ENCODE measurements around the gene LRRC59.

Gene LRRC59

DNA sequence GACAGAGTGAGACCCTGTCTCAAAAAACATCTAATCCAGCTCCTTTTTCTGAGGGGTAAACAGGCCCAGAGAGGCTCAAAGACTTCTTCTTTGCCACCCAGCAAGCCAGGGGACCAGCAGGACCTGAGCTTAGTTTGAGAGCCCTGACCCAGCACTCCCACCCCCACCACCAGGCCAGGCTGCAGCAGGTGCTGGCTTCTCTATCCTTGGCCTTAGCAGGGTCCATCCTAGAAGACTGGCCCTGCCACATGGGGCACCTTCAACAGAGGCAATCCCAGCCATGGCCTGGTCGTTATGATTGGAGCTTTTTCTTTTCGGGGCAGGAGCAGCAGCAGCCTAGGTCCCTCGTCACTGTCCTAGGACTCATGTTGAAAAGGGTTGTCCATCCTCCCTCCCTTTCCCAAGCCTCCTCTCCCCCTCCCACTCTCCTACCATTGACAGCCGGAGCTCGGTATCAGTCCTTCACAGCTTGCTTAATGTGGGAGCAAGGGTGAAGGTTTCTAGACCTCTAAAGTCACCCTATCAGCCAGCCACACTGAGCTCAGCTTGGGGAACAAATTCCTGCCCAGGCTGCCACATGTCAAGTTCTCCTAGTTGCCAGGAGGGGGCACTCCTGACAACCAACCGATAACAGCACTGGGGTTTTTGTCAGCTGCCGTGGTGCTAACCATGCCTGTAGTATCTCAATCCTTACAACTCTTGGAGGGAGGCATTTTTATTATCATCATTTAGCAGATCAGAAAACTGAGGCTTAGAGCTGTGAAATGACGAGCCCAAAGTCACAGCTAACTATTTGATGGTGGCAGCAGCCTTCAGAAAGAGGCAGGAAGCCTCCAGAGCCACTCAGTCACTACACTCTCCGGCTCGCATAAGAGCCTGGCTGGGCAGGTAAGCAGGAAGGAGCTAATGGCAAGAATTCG, 35.5 kb downstream of the LRRC59 start:
- peak; percentile 83 for DNase-seq (ENCODE audit: low spot score)

DNA sequence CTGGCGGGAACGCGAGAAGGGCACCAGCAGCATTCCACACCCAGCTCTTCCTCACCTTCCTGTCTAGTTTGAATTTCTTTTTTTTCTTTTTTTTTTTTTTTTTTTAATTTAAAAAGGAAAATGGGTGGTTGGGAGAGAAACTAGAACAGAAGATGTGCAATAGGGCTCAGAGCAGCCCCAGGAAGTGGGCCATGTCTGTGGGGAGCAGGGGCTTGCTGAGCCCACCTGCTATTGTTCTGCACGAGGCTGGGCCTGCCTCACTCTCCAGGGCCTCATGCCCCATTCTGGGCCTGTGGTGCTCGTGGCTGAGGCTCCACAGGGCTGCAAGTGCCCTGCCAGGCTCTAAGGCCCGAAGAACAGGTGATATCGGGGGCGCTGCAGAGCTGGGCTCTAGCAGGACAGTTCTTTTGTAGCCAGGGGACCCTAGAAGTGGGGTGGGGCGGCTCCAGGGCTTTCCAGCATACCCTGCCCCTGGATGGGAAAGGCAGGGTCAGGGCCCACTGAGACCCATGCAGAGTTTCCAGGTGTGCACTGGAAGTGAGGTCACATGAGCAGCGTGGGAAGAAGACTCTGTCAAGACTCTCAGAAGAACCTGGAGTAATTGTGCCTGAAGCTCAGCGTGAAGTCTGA, 36.7 kb downstream of the LRRC59 start:
- no peak for DNase-seq (ENCODE audit: low spot score)

DNA sequence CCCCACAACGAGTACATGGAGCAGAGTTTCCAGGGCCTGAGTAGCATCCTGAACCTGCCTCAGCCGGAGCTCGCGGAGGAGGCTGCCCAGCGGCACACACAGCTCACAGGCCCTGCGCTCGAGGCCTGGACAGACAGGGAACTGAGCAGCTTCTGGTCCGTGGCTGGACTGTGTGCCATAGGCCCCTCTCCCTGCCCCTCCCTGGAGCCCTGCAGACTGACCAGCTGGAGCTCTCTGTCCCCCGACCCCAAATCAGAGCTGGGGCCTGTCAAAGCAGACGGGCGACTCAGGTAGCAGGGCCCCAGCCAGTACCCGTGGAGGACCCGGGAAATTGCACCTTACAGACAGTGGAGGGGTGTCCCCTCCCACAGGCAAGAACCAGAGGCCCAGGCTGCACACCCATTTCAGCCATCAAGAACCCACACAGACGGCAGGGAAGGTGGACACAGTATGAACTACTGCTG, 37.3 kb downstream of the LRRC59 start:
- DNase-seq (ENCODE audit: low spot score) = no peak

DNA sequence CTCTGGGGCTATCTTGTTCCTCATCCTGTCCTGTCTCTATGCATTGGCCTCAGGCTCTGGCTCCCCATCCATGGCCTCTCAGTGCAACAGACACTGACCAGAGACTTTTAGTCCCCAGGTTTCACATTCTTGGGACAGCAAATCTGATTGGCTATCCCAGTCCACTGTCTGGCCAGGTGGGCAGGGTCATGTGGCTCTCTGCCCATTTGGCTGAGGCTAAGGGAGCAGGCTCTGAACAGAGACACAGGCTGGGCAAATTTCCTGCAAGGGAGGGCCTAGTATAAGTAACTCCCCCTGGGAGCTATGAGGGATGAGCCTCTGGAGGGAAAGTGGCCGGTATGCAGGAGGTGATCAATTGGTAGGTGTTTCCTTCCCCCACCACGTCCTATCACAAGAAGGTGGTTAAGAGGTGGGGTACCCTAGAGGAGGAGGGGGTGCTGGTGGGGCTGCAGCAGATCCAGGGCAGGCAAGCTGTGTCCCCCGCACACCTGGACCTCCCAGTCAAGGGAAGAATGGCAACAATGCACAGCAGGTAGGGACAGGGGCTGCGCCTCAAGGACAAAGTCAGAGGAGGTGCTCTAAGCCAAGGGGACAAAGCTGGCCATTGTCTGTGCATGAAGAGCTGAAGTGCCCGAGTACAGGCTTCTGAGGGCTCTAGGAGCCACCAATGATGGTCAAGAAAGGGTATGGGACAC, 38.2 kb downstream of the LRRC59 start:
- no peak for DNase-seq (ENCODE audit: low spot score)

DNA sequence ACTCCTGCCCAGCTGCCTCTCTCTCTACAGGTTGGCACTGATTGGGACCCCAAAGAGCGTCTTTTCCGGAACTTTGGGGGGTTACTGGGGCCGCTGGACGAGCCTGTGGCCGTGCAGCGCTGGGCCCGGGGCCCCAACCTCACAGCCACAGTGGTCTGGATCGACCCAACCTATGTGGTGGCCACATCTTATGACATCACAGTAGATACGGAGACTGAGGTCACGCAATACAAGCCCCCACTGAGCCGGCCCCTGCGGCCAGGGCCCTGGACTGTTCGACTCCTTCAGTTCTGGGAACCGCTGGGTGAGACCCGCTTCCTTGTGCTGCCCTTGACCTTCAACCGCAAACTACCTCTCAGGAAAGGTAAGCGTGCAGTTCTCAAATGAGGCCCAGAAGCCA, 39.1 kb downstream of the LRRC59 start:
- no peak for DNase-seq (ENCODE audit: low spot score)

DNA sequence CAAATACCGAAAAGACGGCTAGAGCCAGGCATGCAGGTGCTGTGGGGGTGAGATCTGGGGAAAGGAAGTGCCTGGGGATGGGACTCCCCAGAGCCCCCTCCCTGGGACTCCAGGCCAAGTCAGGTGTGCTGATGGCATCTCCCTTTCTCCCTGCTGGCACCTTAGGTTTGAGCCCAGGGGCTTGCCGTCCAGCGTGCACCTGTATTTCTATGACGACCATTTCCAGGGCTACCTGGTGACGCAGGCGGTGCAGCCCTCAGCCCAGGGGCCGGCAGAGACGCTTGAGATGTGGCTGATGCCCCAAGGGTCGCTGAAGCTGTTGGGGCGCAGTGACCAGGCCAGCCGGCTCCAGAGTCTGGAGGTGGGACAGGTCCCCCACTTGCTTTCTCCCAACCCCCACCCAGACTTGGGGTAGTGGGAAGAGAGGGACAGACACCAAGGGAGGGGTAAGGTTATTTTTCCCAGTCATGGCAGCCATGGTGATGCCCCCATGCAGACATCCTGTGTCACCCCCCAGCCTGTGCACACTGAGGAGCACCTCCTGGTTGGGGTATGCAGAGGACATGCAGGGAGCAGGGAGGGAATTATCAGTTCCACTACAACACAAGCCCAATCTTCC, 40.3 kb downstream of the LRRC59 start:
- DNase-seq (ENCODE audit: low spot score) = no peak

DNA sequence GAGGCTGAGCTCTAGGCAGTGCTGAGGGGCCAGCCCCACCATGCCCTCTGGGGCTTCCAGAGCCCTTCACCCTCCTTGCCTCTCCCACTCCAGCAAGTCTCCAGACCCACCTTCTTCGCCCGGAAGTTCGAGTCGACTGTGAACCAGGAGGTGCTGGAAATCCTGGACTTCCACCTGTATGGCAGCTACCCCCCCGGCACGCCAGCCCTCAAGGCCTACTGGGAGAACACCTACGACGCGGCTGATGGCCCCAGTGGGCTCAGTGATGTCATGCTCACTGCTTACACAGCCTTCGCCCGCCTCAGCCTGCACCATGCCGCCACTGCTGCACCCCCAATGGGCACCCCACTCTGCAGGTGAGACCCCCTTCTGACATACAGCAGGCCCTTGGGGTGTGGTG, 40.9 kb downstream of the LRRC59 start:
- no peak for DNase-seq (ENCODE audit: low spot score)

DNA sequence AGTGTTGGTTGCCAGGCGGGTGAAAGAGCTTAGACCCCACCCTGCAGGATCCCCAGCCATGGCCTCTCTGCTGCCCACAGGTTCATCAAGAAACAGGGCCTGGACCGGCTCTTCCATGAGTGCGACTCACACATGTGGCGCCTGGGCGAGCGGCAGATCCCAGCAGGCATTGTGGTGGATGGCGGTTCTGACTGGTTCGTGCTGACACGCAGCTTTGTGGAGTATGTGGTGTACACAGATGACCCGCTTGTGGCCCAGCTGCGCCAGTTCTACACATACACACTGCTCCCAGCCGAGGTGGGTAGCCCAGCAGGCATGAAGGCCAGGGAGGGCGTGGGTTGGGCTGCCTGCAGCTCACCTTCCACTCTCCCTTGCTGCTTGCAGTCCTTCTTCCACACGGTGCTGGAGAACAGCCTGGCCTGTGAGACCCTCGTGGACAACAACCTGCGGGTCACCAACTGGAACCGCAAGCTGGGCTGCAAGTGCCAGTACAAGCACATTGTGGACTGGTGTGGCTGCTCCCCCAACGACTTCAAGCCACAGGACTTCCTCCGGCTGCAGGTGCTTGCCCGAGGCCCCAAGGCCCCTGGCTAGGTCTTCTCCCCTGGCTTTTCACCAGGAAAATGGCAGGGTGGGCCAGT, 41.5 kb downstream of the LRRC59 start:
- no peak for DNase-seq (ENCODE audit: low spot score)

DNA sequence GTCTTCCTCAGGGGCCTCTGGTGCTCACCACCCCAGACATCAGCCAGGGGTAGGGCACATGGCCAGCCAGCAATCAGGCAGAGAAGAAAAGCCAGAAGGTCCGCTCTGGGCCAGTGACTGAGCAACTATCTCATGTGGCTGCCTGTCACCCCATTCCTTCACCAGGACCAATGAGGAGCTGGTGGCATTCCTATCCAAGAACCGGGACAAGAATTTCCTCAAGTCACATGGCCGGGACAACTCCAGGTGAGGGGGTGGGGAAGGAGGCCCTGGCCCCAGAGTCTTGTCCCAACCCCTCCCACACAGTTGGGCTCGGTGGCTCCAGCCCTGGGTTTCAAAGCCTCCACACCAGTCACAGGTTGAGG, 42.0 kb downstream of the LRRC59 start:
- DNase-seq (ENCODE audit: low spot score) = no peak

DNA sequence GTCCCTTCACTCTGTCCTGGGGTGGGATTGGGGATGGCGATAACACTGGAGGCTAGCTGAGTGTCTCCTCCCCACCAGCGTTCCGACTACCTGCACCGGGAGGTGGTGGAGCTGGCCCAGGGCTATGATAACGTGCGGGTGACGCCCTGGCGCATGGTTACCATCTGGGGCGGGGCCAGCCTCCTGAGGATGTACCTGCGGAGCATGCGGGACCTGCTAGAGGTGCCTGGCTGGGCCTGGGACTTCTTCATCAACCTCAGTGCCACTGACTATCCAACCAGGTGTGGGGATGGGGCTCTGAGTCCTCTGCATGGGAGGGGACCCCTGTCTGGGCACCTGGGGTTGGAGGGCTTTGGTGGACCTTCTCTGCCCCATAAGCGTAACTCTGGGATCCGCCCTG, 42.5 kb downstream of the LRRC59 start:
- DNase-seq (ENCODE audit: low spot score) = no peak

DNA sequence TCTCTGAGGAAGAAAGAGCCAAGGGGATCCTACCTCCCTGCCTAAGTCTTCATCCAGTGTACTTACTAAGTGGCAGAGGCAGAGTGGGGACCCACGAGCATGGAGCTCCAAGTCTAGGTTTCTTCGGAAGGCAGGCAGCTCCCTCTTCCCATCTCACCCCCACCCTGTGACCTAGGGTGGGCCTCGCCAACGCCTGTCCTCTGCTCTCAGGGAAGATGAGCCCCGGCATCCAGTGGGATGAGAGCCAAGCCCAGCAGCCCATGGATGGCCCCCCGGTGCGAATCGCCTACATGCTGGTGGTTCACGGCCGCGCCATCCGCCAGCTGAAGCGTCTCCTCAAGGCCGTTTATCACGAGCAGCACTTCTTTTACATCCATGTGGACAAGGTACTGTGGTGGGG, 43.1 kb downstream of the LRRC59 start:
- no peak for DNase-seq (ENCODE audit: low spot score)

DNA sequence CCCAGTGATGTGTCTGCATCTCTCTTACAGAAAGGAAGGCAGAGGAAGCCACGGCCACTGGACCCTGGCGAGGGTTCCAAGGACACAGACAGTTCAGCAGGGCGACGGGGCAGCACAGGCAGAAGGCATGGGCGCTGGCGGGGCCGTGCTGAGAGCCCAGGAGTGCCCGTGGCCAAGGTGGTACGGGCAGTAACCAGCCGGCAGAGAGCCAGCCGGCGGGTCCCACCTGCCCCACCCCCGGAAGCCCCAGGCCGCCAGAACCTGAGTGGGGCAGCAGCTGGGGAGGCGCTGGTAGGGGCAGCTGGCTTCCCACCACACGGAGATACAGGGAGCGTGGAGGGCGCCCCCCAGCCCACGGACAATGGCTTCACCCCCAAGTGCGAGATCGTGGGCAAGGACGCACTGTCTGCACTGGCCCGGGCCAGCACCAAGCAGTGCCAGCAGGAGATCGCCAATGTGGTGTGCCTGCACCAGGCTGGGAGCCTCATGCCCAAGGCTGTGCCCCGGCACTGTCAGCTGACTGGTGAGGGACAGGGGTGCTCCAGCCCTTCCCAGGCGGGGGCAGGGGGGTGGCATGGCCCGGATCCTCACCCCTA, 43.6 kb downstream of the LRRC59 start:
- no peak for DNase-seq (ENCODE audit: low spot score)

DNA sequence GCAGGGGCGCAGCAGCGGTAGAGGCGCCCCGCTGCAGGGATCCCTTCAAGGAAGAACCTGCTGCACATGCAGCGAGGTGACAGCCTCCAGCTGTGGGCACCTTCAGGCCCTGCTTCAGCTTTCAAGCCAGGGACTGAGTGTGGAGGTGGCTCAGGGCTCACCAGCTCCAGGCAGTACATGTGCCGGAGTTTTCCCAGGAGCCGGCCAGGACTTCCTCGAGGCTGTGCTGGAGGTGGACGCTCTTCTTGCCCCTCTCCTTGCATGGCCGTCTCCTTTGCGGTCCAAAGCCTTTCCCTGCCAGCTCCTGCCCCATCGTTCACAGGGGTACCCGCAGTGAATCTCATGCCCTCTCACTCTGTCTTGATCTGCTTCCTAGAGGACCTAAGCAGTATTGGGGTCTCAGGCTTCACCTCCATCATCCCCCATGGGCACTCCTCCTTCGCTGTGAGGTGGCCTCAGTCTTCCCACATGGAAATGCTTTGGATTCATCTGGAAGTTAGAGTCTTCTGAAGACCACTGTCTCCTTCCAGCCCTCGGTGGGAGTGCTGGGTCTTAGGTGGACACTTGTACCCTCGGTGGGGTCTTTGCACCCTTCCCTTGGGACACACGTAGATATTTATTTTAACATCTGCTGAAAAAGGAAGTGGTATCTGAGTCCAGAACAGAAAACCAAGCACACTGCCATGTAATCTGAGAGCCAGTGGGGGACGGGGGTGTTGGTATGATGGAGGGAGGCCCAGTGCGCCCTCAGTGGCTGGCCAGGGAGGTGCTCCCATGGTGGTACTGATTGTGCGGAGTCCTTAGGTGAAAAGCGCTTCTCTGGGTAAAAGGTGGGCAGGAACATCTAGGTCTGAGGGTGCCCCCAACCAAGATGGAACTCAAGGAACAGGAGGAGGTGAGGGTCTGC, 44.4 kb downstream of the LRRC59 start:
- DNase-seq (ENCODE audit: low spot score) = no peak

DNA sequence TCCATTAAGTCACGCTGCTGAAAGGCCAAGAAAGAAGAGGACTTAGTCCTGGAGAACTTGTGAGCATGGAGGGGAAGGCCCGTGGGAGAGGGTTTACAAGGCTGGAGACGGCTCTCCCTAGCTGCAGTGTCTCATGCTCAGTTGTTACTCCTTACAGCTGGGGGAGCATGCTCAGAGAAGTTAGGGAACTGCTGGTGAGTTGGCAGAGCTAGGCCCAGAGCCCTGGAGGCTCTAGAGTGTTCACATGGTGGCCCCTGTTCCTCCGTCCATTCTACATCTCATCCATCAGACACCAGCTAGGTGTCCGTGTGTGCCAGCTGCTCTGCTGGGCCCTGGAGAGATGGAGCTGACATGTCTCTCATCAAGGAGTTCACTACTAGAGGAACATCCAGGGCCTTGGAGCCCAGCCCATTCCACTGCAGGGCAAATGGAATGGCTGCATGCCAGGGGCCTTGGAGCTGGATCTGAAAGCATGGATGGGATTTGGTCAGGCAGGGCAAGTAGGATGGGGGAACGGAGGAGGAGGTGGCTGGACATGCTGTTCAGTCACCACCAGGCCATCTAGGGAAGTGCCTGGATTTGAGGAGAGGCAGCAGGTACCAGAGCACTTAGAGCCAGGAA, 45.1 kb downstream of the LRRC59 start:
- DNase-seq (ENCODE audit: low spot score) = no peak

DNA sequence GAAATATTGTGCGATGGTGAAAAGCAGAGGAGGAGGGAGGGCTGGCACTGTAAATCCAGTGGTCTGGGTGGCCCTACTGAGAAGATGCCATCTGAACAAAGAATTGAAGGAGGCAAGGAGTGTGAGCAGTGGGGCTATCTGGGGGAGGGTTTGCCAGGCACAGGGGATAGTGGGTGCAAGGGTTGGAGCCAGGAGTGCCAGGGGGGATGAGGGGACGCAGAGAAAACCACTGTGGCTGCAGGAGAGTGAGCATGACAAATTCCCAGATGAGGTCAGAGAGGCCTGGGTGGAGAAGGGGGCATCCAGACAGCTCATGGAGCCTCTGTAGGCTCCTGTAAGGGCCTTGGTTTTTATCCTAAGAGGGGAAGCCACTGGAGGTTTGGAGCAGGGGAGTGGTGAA, 46.6 kb downstream of the LRRC59 start:
- no peak for DNase-seq (ENCODE audit: low spot score)

DNA sequence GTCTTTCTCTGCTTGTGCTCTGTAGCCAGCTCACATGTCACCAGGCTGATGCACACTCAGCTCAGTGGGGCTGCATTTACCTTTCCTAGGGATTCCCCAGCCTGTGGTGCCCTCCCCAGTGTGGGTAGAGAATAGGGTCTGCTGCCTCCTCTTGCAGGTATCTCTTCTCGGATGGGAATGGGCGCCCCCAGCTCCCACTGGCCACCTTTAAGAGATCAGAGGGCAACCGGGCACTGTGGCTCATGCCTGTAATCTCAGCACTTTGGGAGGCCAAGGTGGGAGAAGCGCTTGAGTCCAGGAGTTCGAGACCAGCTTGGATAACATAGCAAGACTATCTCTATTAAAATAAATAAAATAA, 48.1 kb downstream of the LRRC59 start:
- no peak for DNase-seq (ENCODE audit: low spot score)

DNA sequence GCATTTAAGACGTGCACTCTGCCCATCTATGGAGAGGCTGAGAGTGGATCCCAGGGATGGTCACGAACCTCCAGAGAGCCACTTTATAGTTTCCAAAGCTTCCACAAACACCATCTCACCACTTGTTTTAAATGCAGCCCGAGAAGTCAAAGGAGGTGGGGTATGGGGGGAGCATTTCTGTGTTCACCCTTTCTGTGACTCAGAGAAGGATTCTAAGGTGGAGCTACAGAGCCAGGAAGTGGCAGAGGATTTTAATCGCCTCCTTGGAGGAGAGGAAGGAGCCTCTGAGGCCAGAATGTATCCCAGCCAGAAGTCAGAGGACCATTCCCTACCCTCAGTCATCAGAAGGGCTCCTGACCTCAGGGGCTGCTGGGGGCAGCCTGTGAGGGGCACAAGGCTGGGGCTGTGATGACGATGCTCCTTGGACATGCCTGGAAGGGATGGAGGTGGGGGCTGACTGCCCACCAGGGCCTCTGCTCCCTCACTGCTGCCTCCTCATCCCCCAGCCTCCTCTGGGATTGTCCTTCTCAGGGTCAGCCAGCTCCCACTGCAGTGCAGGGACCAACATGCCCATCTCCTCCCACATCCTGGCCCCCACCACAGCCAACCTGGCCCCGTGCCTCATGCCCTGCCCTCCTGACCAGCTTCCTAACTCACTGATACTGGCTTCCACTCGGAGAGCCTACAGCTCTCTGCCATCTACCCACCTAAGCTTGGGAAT, 48.6 kb downstream of the LRRC59 start:
- no peak for DNase-seq (ENCODE audit: low spot score)

DNA sequence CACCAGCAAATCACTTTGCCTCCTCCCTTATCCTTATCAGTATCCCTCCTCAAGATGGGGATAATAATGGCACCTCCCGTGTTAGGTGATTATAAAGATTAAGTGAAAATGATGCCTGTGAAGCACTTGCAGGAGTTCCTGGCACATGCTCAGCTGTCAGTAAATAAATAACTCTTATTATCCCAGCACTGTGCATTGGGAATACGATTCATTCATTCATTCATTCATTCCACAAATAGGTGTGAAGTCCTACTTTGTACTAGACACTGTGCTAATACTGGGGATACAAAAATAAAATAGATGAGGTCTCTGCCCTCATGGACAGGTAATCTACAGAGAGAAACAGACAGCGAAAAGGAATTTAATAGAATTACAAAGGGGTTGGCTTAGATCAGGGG, 49.4 kb downstream of the LRRC59 start:
- no peak for DNase-seq (ENCODE audit: low spot score)

DNA sequence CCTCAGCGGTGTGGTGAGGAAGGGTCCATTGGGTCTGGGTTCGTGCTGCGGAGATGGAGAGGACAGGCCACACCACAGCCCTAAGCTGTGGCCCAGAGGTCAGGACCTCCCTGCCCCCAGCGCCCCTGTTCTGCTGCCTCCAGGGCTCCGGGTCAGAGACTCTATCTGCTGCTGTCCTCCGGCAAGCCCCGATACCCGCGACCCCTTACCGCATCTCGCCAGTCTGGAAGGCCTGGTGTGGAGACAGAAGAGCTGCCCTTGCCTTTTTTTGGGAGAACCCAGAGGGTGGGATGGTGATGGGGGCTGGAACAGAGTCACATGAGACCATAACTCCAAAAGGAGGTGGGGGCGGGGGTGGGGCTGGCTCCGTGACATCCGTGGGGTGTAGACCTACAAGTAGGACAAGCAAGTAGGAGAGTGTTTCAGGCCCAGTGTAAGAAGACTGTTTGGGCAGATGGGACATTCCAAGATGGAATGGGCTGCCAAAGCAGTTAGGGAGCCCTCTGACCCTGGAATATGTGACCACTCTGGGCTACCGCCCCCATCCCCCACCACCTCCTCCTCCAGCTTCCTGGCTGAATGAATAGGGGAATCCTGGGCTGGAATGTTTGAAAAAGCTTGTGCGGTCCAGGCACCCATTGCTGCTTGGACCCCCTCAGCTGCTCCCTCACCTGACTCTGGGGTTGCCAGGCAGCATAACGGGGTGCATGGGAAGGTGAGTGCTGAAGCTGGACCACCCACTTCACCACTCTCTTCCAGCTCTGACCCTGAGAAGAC, 50.0 kb downstream of the LRRC59 start:
- DNase-seq (ENCODE audit: low spot score) = no peak
